ENCODE measurements around the gene MROH2B.

Gene MROH2B

GRCh38 chr5:40962207-40962955 lies 108.8 kb downstream of the MROH2B start:
- no peak for DNase-seq

GRCh38 chr5:40960037-40960436 lies 111.1 kb downstream of the MROH2B start:
- DNase-seq = no peak

- no peak for DNase-seq
Measured at GRCh38 chr5:40958811-40959210, 112.3 kb downstream of the MROH2B start.

- DNase-seq = no peak
Measured at GRCh38 chr5:40957048-40957447, 114.1 kb downstream of the MROH2B start.

GRCh38 chr5:40955313-40955712 lies 115.8 kb downstream of the MROH2B start:
- no peak for DNase-seq

Data from NCI-H1048 (cell line).